ENCODE measurements around the gene AMIGO1.

The AMIGO1 gene

DNA sequence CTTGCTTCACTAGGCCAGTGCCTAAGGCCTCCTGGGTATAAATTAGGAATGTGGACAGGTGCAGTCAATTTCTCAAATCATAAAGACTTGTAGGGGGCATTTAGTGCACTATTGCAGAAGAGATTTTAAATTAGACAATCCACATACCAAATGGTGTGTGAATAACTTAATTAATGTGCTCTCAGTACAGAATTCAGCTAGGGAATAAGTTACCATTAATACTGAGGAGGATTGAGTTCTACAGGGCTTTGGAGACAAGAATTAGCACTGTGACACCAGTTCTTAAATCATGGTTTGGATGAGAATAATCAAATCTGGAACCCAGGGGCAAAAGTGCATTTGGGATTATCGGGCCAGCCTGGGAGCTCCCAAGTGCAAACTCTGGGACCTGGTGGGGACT is 41.5 kb downstream of the AMIGO1 start:
- FAIRE-seq (no peak), DNase-seq (ENCODE audit: extremely low spot score, insufficient read length, low read depth) (no peak)

DNA sequence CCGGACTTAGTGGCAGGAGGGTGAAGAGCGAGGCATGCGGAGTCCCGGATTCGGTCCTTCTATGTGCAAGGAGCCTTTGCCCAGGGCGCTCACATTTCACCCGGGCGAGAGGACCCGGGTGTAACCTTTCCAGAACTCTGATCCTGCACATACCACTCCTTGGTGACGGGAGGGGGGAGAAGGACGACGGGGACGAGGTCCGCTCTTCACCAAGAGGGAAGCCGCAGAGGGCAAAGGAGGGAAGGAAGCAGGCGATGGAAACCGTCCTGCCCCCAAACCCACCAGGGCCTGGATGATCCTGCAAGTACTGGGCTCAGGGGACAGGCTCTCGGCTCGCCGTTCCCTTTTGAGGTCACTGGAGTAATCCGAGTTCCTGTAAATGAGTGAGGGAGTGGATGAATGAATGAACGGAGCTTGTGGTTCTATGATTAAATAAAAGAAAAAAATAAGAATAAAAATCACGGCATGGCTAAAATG is 42.2 kb downstream of the AMIGO1 start:
- DNase-seq (ENCODE audit: extremely low spot score, insufficient read length, low read depth): no peak
- FAIRE-seq: no peak

DNA sequence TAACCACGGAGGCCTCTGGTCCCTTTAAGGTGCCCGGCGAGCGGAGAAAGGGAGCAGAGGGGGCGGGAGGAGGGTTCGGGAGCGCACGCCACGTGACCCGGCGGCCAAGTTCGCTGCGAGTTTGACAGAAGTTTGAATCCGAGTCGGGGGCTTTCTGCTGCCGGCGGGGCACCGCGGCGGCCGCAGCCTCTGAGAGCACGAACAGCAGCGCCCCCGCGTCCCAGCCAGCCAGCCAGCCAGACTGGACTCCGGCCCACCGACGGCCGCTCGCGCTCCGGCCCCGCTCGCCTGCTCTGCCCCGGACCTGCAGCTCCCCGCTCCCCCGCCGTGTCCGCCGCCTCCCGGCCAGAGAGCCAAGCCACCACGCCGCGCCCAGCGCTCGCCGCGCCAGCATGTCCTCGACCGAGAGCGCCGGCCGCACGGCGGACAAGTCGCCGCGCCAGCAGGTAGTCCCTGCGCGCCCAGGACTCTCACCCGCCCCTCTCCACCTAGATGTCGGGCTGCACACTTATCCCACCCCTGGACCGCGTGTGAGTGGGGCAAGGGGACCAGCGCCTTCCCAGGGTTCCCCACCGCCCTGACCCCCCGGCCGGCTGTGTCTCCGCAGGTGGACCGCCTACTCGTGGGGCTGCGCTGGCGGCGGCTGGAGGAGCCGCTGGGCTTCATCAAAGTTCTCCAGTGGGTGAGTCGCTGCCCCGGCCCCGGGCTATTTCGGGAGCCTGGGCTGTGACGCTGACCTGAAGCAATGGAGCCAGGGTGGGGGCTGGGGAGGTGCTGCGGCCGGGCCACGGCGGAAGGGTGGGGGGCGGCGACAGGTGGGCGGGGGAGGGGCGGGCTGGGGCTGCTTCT is 42.9 kb downstream of the AMIGO1 start, which contains the start of gene SYPL2:
Gene SYPL2, plus strand, starts transcription at position 95 of the 849 bp plus-strand sequence. Its CDS starts 298 bp downstream, at position 393.
- DNase-seq (ENCODE audit: extremely low spot score, insufficient read length, low read depth) (no peak), FAIRE-seq (no peak)

DNA sequence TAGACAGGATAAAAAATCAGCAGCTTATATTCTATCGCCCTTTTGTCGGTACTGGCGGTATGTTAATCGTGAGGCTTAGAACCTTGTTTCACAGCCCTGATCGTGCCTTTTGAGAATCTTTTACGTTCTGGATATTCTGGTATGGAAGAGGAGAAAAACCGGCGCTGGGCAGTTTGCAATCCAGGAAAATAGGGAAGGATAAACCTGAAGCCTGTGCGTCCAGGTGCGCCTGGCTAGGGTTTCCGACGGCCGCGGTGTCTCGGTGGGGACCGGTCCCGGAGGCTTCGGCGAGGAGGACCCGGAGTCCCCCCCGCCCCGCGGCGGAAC is 43.4 kb downstream of the AMIGO1 start:
- DNase-seq (ENCODE audit: extremely low spot score, insufficient read length, low read depth) (no peak), FAIRE-seq (no peak)

DNA sequence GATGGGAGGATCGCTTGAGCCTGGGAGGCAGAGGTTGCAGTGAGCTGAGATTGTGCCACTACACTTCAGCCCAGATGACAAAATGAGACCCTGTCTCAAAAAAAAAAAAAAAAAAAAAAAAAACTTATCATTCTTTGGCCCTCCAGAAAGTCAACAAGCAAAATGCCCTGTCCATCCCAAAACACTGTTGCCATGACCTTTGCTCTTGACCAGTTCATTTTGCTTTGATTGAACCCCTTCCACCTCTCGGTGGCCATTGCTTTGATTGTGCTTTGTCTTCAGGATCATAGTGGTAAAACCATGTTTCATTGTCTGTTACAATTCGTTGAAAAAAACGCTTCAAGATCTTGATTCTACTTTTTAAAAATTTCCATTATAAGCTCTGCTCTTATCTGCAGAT is 51.7 kb downstream of the AMIGO1 start:
- FAIRE-seq: no peak

DNA sequence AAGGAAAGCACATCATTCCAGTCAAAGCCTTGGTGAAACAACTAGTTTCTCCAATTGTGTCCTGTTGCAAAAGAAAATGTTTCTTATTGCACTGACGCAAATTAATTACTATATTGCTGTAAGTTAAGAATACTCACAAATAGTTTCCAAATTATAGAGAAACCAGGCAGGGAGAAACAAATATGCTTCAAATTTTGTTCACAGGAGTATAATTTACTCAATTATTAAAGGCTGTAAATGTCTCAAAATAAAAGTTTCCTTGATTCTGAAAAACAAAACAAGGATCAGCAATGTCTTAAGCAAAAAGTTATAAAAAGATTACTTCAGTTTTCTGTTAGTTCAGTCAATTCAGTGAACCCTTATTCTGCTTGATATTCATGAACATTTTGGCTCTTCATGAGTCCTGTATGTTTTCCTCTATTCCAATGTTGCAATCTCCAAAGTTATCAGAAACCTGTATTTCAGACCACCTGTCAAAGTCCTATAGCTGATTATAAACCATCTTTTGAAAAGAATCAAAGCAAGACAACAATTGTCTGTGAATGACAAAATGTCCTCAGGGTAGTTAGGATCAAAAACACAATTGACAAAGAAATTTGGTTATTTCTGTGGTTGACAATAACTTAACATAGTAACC is 54.9 kb downstream of the AMIGO1 start:
- no peak for FAIRE-seq
- DNase-seq (ENCODE audit: extremely low spot score, insufficient read length, low read depth): no peak

More for the DNA sequence above, 51.7 kb downstream of the AMIGO1 start:
- no peak for DNase-seq (ENCODE audit: extremely low spot score, insufficient read length, low read depth)
